Measurements from ENCODE around the gene NPTX1.

- TF ChIP-seq CTCF (IDR thresholded peaks at IDR 0.05), result no peak
- no peak for TF ChIP-seq EZH2 (IDR thresholded peaks at IDR 0.05; ENCODE audit: borderline replicate concordance, insufficient read depth, low read depth, low read length, poor library complexity, severe bottlenecking)
These were observed 38.9 kb downstream of the NPTX1 start for GRCh38 chr17:80437532-80437931.
